Measurements from ENCODE around the gene CAMSAP1. TPM values are rescaled to one million over a fixed set of nuclear protein-coding genes. Genes with fewer than 3 reads are reported as not detected.

The CAMSAP1 gene
- total RNA-seq, 1 experiment from 2014 or later = 16.7 TPM

DNA sequence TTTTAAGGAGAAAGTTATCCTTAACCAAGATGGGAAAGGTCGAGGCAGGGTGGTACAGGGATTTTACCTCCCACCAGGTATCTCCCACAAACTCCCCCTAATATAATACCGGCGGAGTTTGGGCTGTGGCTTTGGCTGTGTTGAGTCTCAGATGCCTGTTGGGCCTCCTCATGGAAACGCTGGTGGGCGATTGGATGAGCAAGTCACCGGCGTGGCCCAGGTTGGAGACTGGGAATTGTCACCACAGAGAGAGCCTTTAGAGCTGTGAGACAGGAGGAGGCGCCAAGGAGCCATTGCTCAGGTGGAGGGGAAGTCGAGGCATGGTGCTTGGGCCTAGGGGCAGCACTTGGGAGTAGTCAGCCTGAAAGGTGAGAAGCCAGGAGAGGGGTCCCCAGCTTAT is 3.4 kb upstream of the CAMSAP1 start:
- ChIA-PET POLR2A (ENCODE audit: unreplicated experiment) (no interaction called here), CTCF (no interaction called here)
- H3K4me2 ChIP-seq = no peak overlapping the region
- TF ChIP-seq EZH2 (IDR thresholded peaks at IDR 0.05; ENCODE audit: low read depth) = no peak
- TF ChIP-seq, protein P1, sequence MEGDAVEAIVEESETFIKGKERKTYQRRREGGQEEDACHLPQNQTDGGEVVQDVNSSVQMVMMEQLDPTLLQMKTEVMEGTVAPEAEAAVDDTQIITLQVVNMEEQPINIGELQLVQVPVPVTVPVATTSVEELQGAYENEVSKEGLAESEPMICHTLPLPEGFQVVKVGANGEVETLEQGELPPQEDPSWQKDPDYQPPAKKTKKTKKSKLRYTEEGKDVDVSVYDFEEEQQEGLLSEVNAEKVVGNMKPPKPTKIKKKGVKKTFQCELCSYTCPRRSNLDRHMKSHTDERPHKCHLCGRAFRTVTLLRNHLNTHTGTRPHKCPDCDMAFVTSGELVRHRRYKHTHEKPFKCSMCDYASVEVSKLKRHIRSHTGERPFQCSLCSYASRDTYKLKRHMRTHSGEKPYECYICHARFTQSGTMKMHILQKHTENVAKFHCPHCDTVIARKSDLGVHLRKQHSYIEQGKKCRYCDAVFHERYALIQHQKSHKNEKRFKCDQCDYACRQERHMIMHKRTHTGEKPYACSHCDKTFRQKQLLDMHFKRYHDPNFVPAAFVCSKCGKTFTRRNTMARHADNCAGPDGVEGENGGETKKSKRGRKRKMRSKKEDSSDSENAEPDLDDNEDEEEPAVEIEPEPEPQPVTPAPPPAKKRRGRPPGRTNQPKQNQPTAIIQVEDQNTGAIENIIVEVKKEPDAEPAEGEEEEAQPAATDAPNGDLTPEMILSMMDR (conservative IDR thresholded peaks at IDR 0.05) = no peak
- no peaks in the 10 kb centered on the region for H3K79me2 ChIP-seq (ENCODE audit: low read depth)
- BruUV-seq (replicated peaks) = no TSS peak
- no peak for DNase-seq
- no peak overlapping the region for H3K4me3 ChIP-seq
- no peaks in the 10 kb centered on the region for H3K4me1 ChIP-seq (replicated peaks; ENCODE audit: insufficient read depth)
- no peak overlapping the region for H3K27ac ChIP-seq
- H3K9me2 ChIP-seq (ENCODE audit: insufficient read depth) = no peaks in the 10 kb centered on the region
- H4K20me1 ChIP-seq (ENCODE audit: insufficient read depth) = no peaks in the 10 kb centered on the region
- peaks cover under 1% of the 10 kb centered on the region; the same call in 1 of the 2 replicates for H3F3A ChIP-seq (ENCODE audit: insufficient read depth, low read depth)
- H3K9me3 ChIP-seq (ENCODE audit: insufficient read depth, low read depth) = no peaks in the 10 kb centered on the region
- no peaks in the 10 kb centered on the region for H3K27me3 ChIP-seq (ENCODE audit: insufficient read depth, low read depth)
- intact Hi-C loops (cut with micrococcal nuclease; ENCODE audit: unreplicated experiment) = no loop called here
- H3K36me3 ChIP-seq (ENCODE audit: low read depth) = no peaks in the 10 kb centered on the region
- no peak overlapping the region for H2AFZ ChIP-seq

DNA sequence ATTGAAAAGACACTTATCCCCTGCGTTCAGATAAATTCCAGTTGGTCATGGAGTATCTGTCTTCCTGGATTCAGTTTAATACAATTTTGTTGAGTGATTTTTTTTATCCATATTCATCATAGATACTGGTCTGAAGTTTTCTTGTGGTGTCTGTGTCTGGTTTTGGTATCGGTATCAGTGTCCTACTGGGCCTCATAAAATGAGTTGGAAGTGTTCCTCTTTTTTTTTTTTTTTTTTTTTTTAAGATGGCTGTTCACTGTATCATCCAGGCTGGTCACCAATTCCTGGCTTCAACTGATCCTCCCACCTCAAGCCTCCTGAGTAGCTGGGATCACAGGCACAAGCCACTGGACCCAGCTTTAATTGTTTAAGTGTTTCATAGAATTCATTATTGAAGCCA is 2.9 kb upstream of the CAMSAP1 start:
- no peaks in the 10 kb centered on the region for H3K4me1 ChIP-seq (replicated peaks; ENCODE audit: insufficient read depth)
- H3K27ac ChIP-seq = no peak overlapping the region
- no peak for DNase-seq
- H3F3A ChIP-seq (ENCODE audit: insufficient read depth, low read depth) = peaks cover 6% of the 10 kb centered on the region; the same call in 1 of the 2 replicates
- no peaks in the 10 kb centered on the region for H3K9me2 ChIP-seq (ENCODE audit: insufficient read depth)
- H3K4me3 ChIP-seq = no peak overlapping the region
- TF ChIP-seq, protein P1 (conservative IDR thresholded peaks at IDR 0.05) = no peak
- TF ChIP-seq EZH2 (IDR thresholded peaks at IDR 0.05; ENCODE audit: low read depth) = no peak
- H3K79me2 ChIP-seq (ENCODE audit: low read depth) = no peaks in the 10 kb centered on the region
- H3K4me2 ChIP-seq = no peak overlapping the region
- no TSS peak for BruUV-seq (replicated peaks)
- no peaks in the 10 kb centered on the region for H4K20me1 ChIP-seq (ENCODE audit: insufficient read depth)
- H3K9me3 ChIP-seq (ENCODE audit: insufficient read depth, low read depth) = no peaks in the 10 kb centered on the region
- no peaks in the 10 kb centered on the region for H3K27me3 ChIP-seq (ENCODE audit: insufficient read depth, low read depth)
- intact Hi-C loops (cut with micrococcal nuclease; ENCODE audit: unreplicated experiment) = no loop called here
- ChIA-PET CTCF (no interaction called here), POLR2A (ENCODE audit: unreplicated experiment) (no interaction called here)
- H3K36me3 ChIP-seq (ENCODE audit: low read depth) = no peaks in the 10 kb centered on the region
- no peak overlapping the region for H2AFZ ChIP-seq

DNA sequence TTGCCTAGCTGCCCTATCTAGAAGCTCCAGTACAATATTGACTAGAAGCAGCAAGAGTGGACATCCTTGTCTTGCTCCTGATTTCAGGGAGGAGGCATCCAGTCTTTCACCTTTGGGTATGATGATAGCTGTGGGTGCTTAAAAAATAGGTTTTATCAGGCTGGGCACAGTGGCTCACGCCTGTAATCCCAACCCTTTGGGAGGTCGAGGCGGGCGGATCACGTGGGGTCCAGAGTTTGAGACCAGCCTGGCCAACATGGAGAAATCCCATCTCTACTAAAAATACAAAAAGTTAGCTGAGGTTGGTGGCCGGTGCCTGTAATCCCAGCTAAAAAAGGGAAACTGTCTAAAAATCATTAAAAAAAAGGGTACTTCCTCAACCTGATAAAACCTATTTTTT is 2.0 kb upstream of the CAMSAP1 start:
- no peak overlapping the region for H3K4me3 ChIP-seq
- intact Hi-C loops (cut with micrococcal nuclease; ENCODE audit: unreplicated experiment) = no loop called here
- POLR2A ChIA-PET (ENCODE audit: unreplicated experiment) = no interaction called here

More for the DNA sequence above, 2.0 kb upstream of the CAMSAP1 start:
- H3F3A ChIP-seq (ENCODE audit: insufficient read depth, low read depth) = peaks cover 12% of the 10 kb centered on the region; the same call in 1 of the 2 replicates
- CTCF ChIA-PET = interaction anchor here (0.6 kb wide), 1 partner anchor 52 kb away, joined by 7 read pairs; no protein-coding TSS in a partner anchor
- no peak for DNase-seq
- 0 out of 2 replicates have a peak, but pooled peaks cover 6% of the 10 kb centered on the region for H3K4me1 ChIP-seq (replicated peaks; ENCODE audit: insufficient read depth)
- H2AFZ ChIP-seq = no peak overlapping the region
- no peaks in the 10 kb centered on the region for H3K36me3 ChIP-seq (ENCODE audit: low read depth)
- TF ChIP-seq, protein P1 (conservative IDR thresholded peaks at IDR 0.05) = no peak
- TF ChIP-seq EZH2 (IDR thresholded peaks at IDR 0.05; ENCODE audit: low read depth) = no peak
- no TSS peak for BruUV-seq (replicated peaks)
- H3K27me3 ChIP-seq (ENCODE audit: insufficient read depth, low read depth) = no peaks in the 10 kb centered on the region
- no peaks in the 10 kb centered on the region for H4K20me1 ChIP-seq (ENCODE audit: insufficient read depth)
- no peak overlapping the region for H3K27ac ChIP-seq
- H3K9me2 ChIP-seq (ENCODE audit: insufficient read depth) = no peaks in the 10 kb centered on the region
- no peak overlapping the region for H3K4me2 ChIP-seq
- peaks cover 3% of the 10 kb centered on the region for H3K79me2 ChIP-seq (ENCODE audit: low read depth)
- no peaks in the 10 kb centered on the region for H3K9me3 ChIP-seq (ENCODE audit: insufficient read depth, low read depth)

All from PC-9 (cell line).